HUES48 (cell line): Measurements from ENCODE around the gene CGB7.
"Not testable (repeated sequence)": the region's sequence is repeated elsewhere in the genome, so short reads cannot be mapped to it uniquely, and the experiment has no call there.

Source experiments
- H3K27ac ChIP-seq: one replicate; pipeline ENCODE4 v1.7.0; 2013; ENCODE audit warnings: low read depth, low read length, inconsistent platforms
- H3K27me3 ChIP-seq: 2 replicates; pipeline ENCODE4 v1.6.1; 2013; ENCODE audit warnings: mild to moderate bottlenecking, low read length; ENCODE audit not compliant: control insufficient read depth, insufficient read depth
- H3K36me3 ChIP-seq: 2 replicates; pipeline ENCODE4 v1.6.1; 2013; ENCODE audit warnings: low read length; ENCODE audit not compliant: control insufficient read depth, insufficient read depth
- H3K4me1 ChIP-seq: 2 replicates; pipeline ENCODE4 v1.6.1; 2013; ENCODE audit warnings: mild to moderate bottlenecking, low read length; ENCODE audit not compliant: control insufficient read depth, insufficient read depth
- H3K4me3 ChIP-seq: 2 replicates; pipeline ENCODE4 v1.5.1; 2013; ENCODE audit warnings: mild to moderate bottlenecking, low read depth, low read length
- H3K9ac ChIP-seq: 2 replicates; pipeline ENCODE4 v1.6.1; 2013; ENCODE audit warnings: mild to moderate bottlenecking, low read depth, low read length, moderate library complexity
- H3K9me3 ChIP-seq: 2 replicates; pipeline ENCODE4 v1.6.1; 2013; ENCODE audit warnings: low read length; ENCODE audit not compliant: control insufficient read depth, insufficient read depth

Gene CGB7

GRCh38 chr19:49091391-49092038 is 34.0 kb upstream of the CGB7 start:
- Histone ChIP-seq H3K36me3 (peaks cover 86% of the 10 kb centered on the region), H3K9me3 (no peaks in the 10 kb centered on the region), H3K4me3 (no peak overlapping the region), H3K4me1 (no peaks in the 10 kb centered on the region), H3K27ac (no peak overlapping the region), H3K9ac (no peak overlapping the region), H3K27me3 (no peaks in the 10 kb centered on the region)

GRCh38 chr19:49086296-49086695 is 28.7 kb upstream of the CGB7 start:
- Histone ChIP-seq H3K36me3 (peaks cover 36% of the 10 kb centered on the region), H3K9me3 (no peaks in the 10 kb centered on the region), H3K9ac (peak overlapping the region; percentile 91), H3K27me3 (no peaks in the 10 kb centered on the region), H3K4me1 (peaks cover 2% of the 10 kb centered on the region; the same call in 1 of the 2 replicates), H3K4me3 (peak overlapping the region; percentile 93), H3K27ac (no peak overlapping the region)

GRCh38 chr19:49085868-49086232 is 28.3 kb upstream of the CGB7 start:
- Histone ChIP-seq H3K36me3 (peaks cover 32% of the 10 kb centered on the region), H3K9ac (peak overlapping the region; percentile 91), H3K27me3 (no peaks in the 10 kb centered on the region), H3K9me3 (no peaks in the 10 kb centered on the region), H3K27ac (peak overlapping the region; percentile 91), H3K4me3 (peak overlapping the region; percentile 93), H3K4me1 (peaks cover 2% of the 10 kb centered on the region; the same call in 1 of the 2 replicates)

- H3K4me3 ChIP-seq, result peak within 1 kb of the TSS; percentile 93
- H3K9me3 ChIP-seq, result no peaks in the 10 kb centered on the region
- peaks cover 26% of the 10 kb centered on the region for H3K36me3 ChIP-seq
- H3K27me3 ChIP-seq, result no peaks in the 10 kb centered on the region
- peak within 1 kb of the TSS; percentile 91 for H3K9ac ChIP-seq
- H3K27ac ChIP-seq, result peak within 1 kb of the TSS; percentile 91
- peaks cover 2% of the 10 kb centered on the region; the same call in 1 of the 2 replicates for H3K4me1 ChIP-seq
Measured at GRCh38 chr19:49085020-49085867, 27.7 kb upstream of the CGB7 start, which contains the start of gene SNRNP70. Gene SNRNP70 (plus strand): TSS chr19:49085451. CDS start chr19:49086415, 964 bp downstream.

- Histone ChIP-seq H3K9ac (peak overlapping the region; percentile 17; the same call in 1 of the 2 replicates), H3K27ac (peak overlapping the region; percentile 91), H3K4me3 (peak overlapping the region; percentile 93), H3K36me3 (peaks cover 20% of the 10 kb centered on the region), H3K9me3 (no peaks in the 10 kb centered on the region), H3K4me1 (peaks cover 2% of the 10 kb centered on the region; the same call in 1 of the 2 replicates), H3K27me3 (no peaks in the 10 kb centered on the region)
Measured at GRCh38 chr19:49084206-49085019, 26.9 kb upstream of the CGB7 start.

DNA sequence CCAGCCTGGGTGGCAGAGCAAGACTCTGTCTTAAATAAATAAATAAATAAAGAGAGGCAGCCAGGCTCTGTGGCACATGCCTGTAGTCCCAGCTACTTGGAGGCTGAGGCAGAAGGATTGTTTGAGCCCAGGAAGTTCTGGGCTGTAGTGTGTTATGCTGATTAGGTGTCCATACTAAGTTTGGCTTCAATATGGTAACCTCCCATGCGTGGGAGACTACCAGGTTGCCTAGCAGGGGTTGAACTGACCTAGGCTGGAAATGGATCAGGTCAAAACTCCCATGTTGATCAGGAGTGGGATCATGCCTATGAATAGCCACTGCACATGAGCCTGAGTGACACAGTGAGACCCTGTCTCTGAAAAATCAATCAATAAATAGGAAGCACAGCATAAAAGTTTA is 23.7 kb upstream of the CGB7 start:
- Histone ChIP-seq H3K27ac (no peak overlapping the region), H3K9me3 (no peaks in the 10 kb centered on the region), H3K4me1 (peaks cover 1% of the 10 kb centered on the region; the same call in 1 of the 2 replicates), H3K27me3 (no peaks in the 10 kb centered on the region), H3K4me3 (no peak overlapping the region), H3K36me3 (no peaks in the 10 kb centered on the region; the same call in 1 of the 2 replicates), H3K9ac (no peak overlapping the region)

DNA sequence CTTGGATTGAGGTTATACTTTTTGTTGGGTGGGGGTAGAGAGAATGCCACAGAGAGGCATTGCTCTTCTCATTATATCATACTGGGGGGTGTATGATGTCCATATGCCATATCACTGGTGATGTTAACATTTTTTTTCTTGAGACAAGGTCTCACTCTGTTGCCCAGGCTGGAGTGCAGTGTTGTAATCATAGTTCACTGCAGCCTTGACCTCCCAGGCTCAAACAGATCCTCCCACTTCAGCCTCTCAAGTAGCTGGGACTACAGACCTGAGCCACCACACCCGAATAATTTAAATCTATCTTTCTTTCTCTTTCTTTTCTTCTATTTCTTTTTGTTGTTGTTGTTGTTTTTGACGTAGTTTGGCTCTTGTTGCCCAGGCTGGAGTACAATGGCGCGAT is 22.8 kb upstream of the CGB7 start:
- no peak overlapping the region for H3K4me3 ChIP-seq
- H3K4me1 ChIP-seq, result no peaks in the 10 kb centered on the region
- no peaks in the 10 kb centered on the region for H3K9me3 ChIP-seq
- no peaks in the 10 kb centered on the region for H3K27me3 ChIP-seq
- no peak overlapping the region for H3K9ac ChIP-seq
- H3K27ac ChIP-seq, result no peak overlapping the region
- no peaks in the 10 kb centered on the region for H3K36me3 ChIP-seq

DNA sequence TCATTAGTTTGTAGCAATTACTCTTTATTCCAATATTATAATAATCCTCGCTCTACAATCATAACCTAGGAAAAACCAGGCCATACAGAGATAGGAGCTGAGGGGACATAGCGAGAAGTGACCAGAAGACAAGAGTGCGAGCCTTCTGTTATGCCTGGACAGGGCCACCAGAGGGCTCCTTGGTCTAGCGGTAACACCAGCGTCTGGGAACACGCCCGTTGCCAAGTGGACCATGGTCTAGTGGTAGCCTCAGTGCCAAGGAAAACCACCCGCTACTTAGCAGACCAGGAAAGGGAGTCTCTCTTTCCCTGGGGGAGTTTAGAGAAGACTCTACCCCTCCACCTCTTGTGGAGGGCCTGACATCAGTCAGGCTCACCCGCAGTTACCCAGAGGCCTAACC is 17.3 kb upstream of the CGB7 start:
- not testable (repeated sequence) for H3K4me3 ChIP-seq, H3K9ac ChIP-seq, H3K36me3 ChIP-seq, H3K4me1 ChIP-seq, H3K9me3 ChIP-seq, H3K27ac ChIP-seq
- peaks cover 42% of the 10 kb centered on the region for H3K27me3 ChIP-seq

- Histone ChIP-seq H3K27ac (no peak overlapping the region), H3K9ac (no peak overlapping the region), H3K9me3 (no peaks in the 10 kb centered on the region), H3K27me3 (peaks cover 54% of the 10 kb centered on the region), H3K4me3 (no peak overlapping the region), H3K36me3 (no peaks in the 10 kb centered on the region), H3K4me1 (no peaks in the 10 kb centered on the region)
Measured at GRCh38 chr19:49073514-49074378, 16.2 kb upstream of the CGB7 start.
